Stimulated activated CD8-positive, alpha-beta memory T cell treated with anti-CD3 and anti-CD28 coated beads, Interleukin-12 subunit alpha, Interleukin-12 subunit beta, amount 100 ng/mL, for 4 hours (primary cell): ENCODE data around the gene DIAPH1.

Experiments
- DNase-seq: peaks from one replicate; pipeline ENCODE4 v3.0.0-alpha.2; 2020; ENCODE audit warnings: low read depth

The DIAPH1 gene

GRCh38 chr5:141639357-141640050, 20.7 kb upstream of the DIAPH1 start:
- no peak for DNase-seq

- DNase-seq: no peak
These were observed 20.0 kb upstream of the DIAPH1 start for GRCh38 chr5:141638771-141639170.

DNA sequence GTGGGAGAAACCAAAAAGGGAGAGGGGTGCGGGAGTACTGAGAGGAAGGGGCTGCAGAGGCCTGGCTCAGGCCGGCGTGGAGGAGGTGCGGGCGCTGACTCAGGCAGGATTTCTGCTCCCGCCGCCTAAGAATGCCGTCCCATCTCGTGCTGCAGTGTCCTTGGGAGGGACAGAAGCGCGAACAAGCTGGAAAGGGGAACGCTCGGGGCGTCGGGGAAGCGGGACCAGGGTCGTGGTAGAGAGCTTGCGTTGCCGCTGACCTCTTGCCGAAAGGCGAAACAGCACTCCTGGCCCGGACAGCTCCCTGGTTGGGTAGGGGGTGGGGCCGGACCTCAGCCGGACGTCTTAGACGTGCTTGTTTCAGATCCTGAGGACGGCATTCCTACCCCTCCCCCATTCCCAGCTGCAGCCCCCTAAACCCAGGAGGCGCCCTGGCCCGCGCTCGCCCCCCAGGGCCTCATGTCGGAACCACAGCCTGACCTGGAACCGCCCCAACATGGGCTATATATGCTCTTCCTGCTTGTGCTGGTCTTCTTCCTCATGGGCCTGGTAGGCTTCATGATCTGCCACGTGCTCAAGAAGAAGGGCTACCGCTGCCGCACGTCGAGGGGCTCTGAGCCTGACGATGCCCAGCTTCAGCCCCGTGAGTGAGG, 19.1 kb upstream of the DIAPH1 start:
- peak; percentile 32 for DNase-seq

GRCh38 chr5:141637123-141637766, 18.4 kb upstream of the DIAPH1 start:
- DNase-seq: peak; percentile 43

- DNase-seq: peak; percentile 90
These were observed 17.8 kb upstream of the DIAPH1 start, which contains the start of the genes HDAC3 and RELL2 for GRCh38 chr5:141636413-141637122. Gene HDAC3, minus strand, starts transcription at chr5:141636849. Its CDS starts 59 bp downstream, at chr5:141636790. Gene RELL2, plus strand, starts transcription at chr5:141636997. Its CDS starts 1,229 bp downstream, at chr5:141638226.

- DNase-seq: no peak
These were observed 17.3 kb upstream of the DIAPH1 start for GRCh38 chr5:141636106-141636412.

DNA sequence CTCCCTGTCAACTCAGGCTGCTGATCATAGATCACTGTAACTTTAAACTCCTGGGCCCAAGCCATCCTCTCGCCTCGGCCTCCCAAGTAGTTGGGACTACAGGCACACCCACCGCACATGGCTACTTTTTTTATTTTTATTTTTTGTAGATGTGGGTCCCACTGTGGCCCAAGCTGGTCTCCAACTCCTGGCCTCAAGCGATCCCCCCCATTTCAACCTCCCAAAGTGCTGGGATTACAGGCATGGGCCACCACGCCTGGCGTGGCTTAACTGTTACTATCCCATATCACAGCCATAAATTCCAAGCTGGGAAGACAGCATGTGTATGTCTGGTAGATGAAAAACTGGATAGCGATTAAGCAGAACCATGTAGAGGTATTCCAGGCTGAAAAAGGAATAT, 16.8 kb upstream of the DIAPH1 start:
- no peak for DNase-seq

- no peak for DNase-seq
These were observed 15.9 kb upstream of the DIAPH1 start for GRCh38 chr5:141634720-141635119.

DNA sequence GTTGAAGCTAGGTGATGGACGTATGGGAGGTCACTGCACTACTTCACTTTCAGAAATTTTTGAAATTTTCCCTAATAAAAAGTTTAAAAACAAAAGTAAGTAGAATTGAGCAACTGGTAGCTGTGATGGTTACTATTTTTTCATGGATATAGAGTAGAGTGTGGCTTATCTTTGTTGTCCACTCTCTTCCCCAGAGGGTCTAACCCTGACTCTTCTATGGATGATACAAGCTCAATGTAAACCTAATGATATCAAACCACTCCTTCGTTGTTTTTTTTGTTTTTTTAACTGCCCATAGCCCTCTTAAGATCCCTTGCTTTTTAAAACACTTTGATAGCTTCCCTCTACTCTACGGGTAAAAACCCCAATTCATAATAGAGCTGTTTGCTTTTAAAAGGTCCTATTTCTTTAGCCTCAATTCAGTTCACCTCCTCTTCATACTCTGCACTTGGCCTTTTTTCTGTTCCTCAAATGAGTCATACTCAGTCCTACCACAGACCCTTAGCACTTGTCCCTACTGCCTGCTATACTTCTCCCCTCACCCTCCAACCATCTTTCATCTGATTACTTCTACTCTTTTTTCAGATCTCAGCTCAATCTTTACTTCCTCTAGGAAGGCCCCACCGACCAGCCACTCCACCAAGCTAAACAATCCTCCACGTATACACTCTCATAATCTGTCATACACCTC, 15.2 kb upstream of the DIAPH1 start:
- no peak for DNase-seq

DNA sequence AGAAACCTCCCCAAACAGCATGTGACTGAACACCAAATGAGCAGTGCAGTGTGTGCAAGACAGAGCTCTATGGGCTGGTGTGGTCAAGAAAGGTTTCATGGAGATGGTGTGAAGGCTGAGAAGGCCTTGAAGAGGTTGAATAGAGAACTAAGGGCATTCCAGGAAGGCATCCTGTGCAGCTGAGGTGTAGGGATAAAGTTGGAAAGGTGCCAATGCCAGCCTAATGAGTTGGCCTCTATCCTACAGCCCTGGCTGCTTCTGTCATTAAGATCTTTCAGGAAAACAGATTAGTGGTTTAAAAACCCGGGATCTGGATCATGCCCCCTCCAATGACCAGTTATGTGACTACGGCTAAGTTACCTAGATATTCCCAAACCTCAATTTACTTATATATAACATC, 13.8 kb upstream of the DIAPH1 start:
- DNase-seq: no peak

DNA sequence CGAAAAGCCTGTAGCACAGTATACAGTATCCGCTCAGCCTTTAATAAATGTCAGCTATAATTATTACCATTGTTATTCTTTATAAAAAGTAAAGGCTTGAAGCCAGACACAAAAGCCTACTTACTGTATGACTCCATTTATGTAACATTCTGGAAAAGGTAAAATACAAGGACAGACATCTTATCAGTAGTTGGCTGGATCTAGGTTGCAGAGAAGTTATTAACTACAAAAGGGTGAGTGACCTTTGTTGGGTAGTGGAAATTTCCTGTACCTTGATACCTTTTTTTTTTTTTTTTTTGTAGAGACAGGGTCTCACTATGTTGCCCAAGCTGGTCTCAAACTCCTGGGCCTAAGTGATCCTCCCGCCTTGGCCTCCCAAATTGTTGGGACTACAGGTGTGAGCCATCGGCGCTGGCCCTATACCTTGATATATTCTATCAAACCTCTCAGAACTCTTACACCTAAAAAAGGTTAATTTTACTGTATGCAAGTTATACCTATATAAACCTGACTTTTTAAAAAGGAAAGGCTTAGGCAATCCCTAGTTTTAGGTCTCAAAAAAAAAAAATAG, 11.9 kb upstream of the DIAPH1 start:
- no peak for DNase-seq

GRCh38 chr5:141628175-141628788, 9.5 kb upstream of the DIAPH1 start:
- DNase-seq: no peak

DNA sequence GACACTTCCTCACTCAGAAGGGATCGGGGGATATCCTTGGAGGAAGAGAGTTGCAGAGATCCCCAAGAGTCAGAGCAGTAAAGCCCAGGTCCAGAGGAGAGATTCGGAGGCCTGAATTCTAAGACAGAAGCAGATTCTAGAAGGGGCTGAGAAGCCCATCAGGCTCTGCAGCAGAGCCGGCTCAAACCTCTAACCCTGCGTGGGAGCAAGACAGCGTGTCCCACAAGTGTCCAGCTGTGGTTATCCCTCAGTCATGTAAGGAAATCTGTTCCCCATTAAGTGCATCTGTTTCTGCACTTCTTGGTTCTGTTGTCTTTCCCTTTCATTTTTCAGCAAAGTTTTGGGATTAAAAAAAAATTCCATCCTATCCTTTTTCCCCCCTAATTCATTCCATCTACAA, 4.8 kb upstream of the DIAPH1 start:
- DNase-seq: no peak

- no peak for DNase-seq
These were observed 4.4 kb upstream of the DIAPH1 start for GRCh38 chr5:141623186-141623585.

- peak; percentile 39 for DNase-seq
These were observed 583 bp downstream of the DIAPH1 start for GRCh38 chr5:141618030-141618803.

DNA sequence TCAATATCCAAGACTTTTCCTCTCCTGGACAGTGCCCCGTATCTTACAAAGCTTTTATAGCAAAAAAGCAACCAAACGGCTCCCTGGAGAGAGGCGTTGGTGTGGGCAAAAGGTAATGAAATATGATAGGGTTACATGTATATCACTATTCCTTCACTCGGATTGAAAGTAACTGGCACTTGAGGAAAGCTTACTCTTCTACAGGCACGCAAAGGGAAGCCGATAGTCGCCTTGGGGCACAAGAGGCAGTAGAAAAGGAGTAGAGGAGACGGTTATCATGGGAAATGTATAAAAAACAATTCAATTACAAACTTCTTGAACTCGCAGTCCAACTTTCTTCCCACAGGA, 1.1 kb downstream of the DIAPH1 start:
- no peak for DNase-seq

DNA sequence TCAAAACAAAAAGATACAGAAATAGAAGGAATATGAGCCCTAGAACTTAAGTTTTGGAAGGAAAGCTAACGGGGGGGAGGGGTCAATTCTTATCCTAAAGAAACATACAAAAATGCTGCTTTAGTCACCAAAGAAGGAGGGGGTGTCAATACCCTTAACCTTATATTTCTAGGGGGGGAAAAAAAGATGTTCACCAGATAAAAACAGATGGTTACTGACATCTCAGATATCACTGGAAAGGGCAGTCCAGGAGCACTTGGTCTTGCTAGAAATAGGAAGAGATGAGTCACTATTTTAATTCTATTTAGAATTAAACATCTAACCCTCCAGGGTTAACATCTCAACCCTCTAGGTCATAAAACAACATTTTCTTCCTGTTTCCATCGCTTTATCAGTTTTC, 1.7 kb downstream of the DIAPH1 start:
- no peak for DNase-seq

DNA sequence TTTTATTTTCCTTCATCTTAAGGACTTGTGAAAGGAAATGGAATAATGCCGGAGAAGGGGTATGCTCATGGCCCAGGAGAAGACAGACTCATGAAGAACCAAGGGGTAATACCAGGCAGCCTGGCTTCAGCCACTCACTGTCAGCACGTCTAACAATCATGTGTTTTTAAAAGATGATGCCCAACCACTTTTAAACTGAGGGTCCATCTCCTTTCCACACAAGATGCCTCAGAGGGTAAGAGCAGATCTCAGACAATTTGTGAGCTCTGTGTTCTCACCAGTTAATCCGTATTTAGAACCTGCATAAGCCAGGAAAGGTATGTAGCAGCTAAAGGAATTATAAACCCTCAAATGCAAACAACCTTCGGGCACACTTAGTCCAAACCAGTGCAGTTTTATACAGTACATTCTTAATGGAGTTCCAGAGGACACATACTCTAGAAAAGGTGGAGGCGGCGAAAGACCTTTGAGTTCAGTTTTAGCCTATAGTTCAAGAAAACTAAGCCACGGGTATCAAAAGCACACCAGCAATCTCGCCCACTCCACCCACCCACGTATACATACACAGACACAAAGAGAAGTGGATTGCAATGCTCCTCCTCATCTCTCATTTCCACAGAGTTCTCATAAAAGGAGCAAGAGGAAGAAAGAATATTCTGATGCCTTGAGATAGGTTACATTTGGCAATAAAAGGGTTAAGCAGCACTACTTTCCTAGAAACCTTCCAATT, 2.6 kb downstream of the DIAPH1 start:
- DNase-seq: no peak

DNA sequence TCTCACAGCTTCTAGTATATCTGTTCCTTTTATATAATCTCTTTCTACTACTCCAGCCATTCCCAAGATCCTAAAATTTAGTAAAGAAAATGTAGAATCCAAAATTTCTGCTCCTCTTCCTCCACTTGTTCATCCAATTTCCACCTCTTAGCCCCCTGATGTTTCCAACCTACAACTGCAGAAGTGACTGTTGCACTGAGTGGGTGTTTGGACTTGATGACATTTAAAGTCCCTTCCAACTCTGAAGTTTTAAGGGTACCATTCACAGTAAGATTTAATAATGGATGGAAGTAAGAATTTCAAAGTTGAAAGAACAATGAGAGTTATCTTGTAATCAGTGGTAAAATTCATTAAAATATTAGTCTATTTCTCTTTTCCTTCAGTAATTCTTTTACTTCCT, 5.5 kb downstream of the DIAPH1 start:
- DNase-seq: no peak

DNA sequence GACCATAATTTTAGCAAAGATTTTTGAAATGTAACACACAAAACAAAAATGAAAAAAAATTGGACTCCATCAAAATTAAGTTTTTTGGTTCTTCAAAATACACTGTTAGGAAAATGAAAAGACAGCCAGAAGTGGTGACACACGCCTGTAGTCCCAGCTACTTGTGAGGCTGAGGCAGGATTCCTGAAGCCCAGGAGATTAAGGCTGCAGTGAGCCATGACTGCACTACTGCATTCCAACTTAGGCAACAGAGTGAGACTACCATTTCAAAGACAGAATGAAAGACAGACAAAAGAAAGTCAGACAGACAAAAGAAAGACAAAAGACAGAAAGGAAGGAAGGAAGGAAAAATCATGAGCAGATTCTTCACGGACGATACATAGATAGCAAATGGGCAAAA, 7.5 kb downstream of the DIAPH1 start:
- DNase-seq: no peak
